Choroid plexus epithelial cell (primary cell): ENCODE measurements around the gene CSTB.

Experiments
- DNase-seq: peaks from one replicate; pipeline ENCODE4 v3.0.0-alpha.2; 2010; ENCODE audit warnings: low read depth
- H3K4me3 ChIP-seq: 2 replicates; pipeline ENCODE4 v1.5.1; 2011; ENCODE audit warnings: low read depth, mild to moderate bottlenecking, control low read depth, low read length, moderate library complexity
- TF ChIP-seq, protein P1 (sequence below): conservative IDR thresholded peaks from 2 replicates; pipeline ENCODE4 v1.5.1; 2011; ENCODE audit warnings: low read depth, mild to moderate bottlenecking, control low read depth, inconsistent platforms, low read length, moderate library complexity

Gene CSTB

DNA sequence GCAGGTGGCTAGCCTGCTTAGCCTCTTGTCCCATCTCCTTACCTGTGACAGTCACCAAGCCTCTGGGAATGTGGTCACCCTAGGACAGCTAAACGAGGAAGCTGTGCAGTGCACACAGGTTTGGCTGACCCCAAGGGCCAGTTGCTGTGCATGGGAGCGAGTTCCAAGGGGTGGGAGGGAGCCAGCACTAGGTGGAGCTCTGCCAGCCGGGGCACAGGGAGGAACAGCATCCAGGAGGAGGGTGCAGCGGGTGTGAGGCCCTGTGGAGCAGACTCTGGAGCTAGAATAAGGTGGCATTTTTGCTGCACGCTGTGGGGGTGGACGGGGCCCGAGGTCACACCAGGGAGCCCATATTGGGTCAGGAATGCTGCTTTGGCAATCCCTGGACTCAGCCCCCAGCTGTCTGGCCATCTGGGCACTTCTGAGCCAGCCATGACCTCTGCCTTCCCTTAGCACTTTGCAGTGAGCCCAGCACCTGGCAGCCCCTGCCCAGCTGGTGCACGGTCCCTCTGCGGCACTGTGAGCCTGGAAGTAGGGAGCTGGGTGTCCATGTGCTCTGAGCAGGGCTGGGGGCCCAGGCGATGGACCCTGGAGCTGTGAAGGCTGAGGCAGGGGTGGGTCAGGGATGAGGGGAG, 48.5 kb downstream of the CSTB start:
- no peak overlapping the region for H3K4me3 ChIP-seq
- peak; percentile 36 for DNase-seq
- TF ChIP-seq, protein P1, sequence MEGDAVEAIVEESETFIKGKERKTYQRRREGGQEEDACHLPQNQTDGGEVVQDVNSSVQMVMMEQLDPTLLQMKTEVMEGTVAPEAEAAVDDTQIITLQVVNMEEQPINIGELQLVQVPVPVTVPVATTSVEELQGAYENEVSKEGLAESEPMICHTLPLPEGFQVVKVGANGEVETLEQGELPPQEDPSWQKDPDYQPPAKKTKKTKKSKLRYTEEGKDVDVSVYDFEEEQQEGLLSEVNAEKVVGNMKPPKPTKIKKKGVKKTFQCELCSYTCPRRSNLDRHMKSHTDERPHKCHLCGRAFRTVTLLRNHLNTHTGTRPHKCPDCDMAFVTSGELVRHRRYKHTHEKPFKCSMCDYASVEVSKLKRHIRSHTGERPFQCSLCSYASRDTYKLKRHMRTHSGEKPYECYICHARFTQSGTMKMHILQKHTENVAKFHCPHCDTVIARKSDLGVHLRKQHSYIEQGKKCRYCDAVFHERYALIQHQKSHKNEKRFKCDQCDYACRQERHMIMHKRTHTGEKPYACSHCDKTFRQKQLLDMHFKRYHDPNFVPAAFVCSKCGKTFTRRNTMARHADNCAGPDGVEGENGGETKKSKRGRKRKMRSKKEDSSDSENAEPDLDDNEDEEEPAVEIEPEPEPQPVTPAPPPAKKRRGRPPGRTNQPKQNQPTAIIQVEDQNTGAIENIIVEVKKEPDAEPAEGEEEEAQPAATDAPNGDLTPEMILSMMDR: peak; percentile 16

DNA sequence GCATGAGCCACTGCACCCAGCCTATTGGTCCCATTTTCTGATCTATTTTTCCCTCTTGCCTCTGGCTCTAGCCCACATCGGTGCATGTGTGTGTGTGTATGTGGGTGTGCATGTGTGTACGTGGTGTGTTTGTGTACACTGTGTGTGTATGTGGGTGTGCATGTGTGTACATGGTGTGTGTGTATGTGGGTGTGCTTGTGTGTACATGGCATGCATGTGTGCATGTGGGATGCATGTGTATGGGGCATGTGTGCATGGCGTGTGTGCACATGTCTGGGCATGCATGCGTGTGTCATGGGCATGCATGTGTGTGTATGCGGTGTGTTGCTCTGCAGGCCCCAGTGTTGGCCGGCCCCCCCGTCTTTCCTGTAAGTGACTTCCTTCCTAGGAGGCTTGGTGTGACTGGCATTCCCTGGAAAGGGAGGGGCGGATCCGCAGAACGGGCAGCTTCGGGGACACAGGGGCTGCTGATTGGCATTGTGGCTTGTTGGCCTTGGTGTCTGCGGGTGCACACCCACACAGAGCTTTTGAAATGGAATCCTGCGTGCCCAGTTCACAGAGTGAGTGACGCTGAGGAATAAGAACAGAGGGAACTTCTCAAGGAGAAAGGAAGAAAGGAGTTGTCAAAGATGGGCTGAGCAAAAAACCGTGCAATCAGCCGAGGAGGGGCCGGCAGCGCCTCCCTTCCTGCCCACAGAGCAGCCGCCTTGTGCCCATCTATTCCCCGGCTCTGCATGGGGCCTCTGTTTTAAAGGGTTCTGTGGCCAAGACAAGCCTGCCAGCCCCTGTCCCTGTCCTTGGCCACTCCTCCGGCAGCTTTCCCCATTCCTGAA, 49.2 kb downstream of the CSTB start:
- no peak overlapping the region for H3K4me3 ChIP-seq
- TF ChIP-seq, protein P1: no peak

More for the DNA sequence above, 49.2 kb downstream of the CSTB start:
- no peak for DNase-seq
